ENCODE results near the gene NDUFAF3.

The NDUFAF3 gene

GRCh38 chr3:49021813-49022687 is at the start of gene NDUFAF3:
Gene NDUFAF3 (plus strand): TSS chr3:49022121. CDS start chr3:49022145, 24 bp downstream.
- DNase-seq = peak; percentile 97

DNA sequence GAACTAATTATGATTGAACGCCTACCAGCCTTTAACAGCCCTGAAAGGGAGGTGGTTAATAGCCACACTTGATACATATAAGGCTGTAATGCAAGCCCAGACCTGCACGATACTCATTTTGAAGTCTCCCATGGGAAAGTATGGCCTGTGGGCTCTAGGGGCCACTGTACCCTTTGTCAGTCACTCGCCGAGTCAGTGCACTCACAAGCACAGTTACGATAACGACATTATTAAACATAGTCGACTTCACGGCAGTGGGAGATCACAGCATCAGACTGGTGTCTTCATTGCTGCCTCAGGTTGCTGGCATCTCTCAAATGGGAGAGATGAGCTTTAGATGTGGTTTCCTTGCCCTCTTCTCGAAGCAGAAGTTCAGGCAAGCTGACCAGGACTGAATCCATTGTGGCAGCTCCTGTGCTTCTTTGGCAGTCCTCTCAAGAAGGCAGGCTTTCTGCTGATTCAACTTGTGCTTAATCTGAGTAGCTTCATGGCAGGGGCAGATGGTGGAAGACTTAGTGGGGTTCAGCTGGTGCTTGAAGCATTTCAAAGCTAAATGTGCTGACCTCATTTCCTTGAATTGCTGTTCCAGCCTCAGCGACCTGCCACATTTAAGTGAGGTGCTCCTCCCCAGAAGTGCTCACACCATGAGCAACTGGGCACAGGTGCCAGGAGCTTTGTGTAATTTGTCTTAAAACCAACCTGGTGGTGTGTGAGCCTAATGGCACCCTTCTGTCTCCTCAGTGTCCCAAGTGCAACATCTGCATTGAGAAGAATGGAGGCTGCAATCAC is 47.7 kb upstream of the NDUFAF3 start:
- DNase-seq = peak; percentile 41

- DNase-seq = no peak
These were observed 42.5 kb upstream of the NDUFAF3 start for GRCh38 chr3:48979451-48979850.

DNA sequence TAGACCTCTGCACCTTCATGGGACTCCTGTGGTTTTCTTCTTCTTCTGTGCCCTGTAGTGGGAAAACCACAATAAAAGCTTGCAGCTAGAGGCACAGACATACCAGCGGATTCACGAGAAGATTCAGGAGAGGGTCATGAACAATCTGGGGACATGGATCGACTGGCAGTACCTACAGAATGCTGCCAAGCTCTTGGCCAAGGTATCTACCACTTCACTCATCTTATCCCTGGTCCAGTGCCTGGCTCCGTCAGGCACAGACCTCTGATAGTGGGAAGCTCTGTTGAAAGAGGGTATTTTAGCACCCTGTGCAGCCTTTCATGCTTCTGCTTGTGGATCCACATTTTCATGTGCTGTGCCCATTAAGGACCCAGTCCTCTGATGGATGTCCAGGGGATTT is 41.6 kb upstream of the NDUFAF3 start:
- DNase-seq = no peak

- DNase-seq = no peak
These were observed 39.9 kb upstream of the NDUFAF3 start for GRCh38 chr3:48982016-48982415.

- no peak for DNase-seq
These were observed 39.2 kb upstream of the NDUFAF3 start for GRCh38 chr3:48982686-48983085.

- no peak for DNase-seq
These were observed 38.8 kb upstream of the NDUFAF3 start for GRCh38 chr3:48983096-48983495.

GRCh38 chr3:48984663-48985062 is 37.3 kb upstream of the NDUFAF3 start:
- no peak for DNase-seq

DNA sequence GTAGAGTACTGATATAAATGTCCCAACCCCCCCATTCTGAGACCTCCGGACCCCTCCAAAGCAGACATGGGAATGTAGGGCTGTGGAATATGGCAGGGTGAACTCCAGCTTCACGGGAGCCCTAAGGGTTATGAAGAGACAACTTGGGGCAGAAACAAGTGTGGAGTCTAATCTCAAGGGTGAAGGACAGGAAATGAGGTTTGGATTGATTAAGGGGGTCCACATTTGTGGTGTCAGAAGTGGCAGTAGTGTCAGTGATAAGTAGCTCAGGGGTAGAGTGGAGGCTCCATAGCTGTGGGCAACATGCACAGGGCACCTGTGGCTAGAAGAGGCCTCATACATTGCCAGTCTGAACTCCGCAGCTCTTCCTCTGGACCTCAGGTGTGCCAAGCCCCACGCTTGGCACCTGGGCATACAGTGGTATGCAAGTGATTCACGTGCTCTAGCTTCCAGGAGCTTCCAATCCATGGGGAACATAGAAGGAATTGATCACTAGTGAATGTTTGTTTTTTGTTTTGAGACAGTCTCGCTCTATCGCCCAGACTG is 36.0 kb upstream of the NDUFAF3 start:
- no peak for DNase-seq

DNA sequence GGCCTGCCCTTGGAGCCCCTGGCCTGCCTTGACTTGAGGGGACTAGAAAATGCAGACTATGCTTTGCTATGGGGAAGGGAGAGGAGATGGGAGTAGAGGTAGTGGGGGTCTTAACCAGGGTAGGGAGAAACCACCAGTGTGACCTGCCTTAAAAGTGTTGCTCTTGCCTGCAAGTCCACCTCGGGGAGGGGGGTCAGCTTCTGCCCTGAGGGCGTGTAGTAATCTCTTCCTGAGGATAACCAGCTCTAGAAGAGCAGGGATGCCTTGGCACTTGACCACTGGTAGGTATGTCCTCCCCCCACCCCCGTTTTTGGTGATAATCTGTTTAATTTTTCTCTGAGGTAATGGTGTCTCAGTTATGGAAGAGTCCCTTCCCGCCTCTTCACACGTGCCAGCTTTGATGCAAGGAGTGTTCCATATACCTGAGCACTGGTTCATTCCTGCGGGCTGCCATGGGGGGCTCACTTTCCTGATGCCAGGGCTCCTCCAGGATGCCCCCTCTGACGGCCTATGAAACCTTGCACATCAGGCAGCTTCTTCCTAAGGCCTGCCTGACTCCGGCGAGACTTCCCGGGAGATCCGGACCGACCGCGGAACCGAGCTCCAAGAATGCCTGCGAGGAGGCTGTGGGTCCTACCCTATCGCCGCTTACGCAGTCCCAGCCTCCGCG is 32.7 kb upstream of the NDUFAF3 start:
- no peak for DNase-seq

DNA sequence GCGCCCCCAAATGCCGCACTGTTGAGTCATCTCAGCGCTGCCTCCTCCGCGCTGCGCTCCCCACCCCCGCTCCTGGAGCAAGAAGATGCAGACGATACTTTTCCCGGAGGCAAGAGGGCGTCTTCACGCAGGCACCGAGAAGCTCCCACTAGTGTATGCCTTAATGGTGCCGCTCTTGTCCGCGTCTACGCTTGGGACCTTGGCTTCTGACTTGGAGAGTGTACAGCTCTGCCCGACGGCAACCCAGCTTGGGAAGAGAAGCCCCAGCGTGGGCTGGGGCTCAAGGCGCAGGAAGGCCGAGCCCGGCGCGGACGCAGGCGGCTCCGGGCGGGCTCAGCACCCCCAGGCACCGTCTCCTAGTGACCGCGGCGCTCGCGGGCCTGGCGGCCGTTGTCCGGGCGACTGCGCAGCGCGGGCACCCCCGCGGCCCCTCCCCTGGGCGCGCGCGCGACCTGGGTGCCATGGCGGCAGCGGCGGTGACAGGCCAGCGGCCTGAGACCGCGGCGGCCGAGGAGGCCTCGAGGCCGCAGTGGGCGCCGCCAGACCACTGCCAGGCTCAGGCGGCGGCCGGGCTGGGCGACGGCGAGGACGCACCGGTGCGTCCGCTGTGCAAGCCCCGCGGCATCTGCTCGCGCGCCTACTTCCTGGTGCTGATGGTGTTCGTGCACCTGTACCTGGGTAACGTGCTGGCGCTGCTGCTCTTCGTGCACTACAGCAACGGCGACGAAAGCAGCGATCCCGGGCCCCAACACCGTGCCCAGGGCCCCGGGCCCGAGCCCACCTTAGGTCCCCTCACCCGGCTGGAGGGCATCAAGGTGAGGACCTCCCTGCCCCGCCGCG is 31.9 kb upstream of the NDUFAF3 start, which contains the start of gene P4HTM:
TSS of gene P4HTM (plus strand) at position 446 of the 840 bp plus-strand sequence. CDS start at position 462, 16 bp downstream.
- DNase-seq = peak; percentile 92

GRCh38 chr3:48990636-48991469 is 31.1 kb upstream of the NDUFAF3 start:
- DNase-seq = peak; percentile 76

- DNase-seq = no peak
These were observed 29.9 kb upstream of the NDUFAF3 start for GRCh38 chr3:48991851-48992545.

DNA sequence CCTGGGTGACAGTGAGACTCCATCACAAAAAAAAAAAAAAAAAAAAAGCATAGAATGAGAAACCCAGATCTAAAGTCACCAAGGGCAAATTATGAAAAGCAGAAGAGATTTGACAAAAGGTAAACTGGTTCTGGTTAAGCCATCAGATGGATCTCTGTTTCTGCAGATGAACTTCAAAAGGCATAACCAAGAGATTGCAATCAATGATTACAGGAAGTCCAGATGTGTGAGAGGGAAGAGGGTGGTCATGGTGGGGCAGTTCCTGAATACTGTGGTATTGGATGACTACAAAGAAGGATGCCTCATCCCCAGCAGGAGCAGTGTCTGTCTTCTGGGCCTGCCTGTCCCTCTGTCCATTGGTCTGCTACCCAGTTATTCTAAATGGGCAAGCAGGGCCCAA is 28.1 kb upstream of the NDUFAF3 start:
- DNase-seq = no peak

GRCh38 chr3:48996640-48997039 is 25.3 kb upstream of the NDUFAF3 start:
- DNase-seq = no peak

DNA sequence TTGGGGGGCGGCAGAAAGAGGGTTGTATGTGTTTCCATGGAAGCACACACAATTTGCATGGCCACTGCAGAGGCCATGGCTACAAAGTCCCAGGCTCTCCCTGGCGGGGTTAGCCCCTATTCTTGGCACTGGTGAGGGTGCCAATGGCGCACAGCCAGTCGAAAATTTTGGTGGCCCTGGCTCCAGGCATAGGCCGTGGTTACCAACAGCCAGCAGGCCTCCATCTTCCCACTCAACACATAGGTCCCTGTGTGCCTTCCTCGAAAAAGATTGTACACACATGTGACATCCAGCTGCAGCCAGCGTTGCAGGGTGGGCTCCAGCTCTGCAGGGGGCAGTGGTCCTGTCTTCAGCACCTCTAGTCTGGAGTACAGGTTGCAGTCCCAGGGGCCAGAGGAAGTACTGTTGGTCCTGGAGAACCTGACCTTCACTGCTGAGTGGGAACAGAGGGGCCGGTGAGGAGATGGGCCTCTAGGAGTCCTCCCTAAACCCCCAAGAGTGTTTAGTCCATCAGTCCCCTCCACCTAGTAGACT is 24.8 kb upstream of the NDUFAF3 start:
- DNase-seq = no peak

DNA sequence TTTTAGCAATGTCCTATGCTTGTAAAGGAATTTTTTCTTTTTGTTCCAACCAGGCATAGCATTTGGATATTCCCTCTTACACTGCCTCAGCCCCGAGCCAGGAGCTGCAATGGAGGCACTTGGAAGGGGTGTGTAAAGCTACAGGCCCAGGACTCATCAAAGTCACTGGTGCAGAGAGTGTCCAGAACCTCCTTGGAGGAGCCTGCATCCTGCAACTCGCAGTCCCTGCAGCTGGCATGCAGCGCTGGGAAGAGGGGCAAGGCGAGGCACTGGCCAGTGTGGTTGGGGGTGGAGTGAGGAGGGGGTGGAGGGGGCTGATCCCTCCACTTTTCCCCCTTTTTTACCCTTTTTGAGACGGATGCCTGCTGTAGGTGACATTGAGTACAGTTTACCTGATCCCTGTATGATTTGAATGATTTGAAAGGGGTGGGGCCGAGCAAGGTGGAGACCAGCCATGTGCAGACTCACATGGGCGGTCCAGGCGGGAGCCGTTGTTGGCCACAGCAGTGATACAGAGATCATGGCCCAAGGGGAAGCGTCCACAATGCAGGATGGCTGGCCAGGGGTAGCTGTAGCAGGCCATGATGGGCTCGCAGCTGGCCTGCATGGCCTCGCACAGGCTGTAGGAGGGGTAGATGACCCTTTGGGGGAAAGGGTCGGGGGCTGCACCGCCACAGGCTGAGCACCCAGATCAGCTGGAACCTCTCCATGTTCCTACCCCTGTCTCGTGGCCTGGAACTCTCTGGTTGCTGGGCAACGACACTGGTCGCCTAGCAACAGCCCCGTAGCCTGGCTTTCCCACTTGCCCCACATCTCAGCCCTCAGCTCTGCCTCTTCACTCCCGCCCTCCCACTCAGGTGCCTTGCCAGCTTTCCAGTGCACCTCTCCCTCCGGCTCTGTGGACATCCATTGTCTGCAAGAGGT is 23.9 kb upstream of the NDUFAF3 start:
- no peak for DNase-seq

DNA sequence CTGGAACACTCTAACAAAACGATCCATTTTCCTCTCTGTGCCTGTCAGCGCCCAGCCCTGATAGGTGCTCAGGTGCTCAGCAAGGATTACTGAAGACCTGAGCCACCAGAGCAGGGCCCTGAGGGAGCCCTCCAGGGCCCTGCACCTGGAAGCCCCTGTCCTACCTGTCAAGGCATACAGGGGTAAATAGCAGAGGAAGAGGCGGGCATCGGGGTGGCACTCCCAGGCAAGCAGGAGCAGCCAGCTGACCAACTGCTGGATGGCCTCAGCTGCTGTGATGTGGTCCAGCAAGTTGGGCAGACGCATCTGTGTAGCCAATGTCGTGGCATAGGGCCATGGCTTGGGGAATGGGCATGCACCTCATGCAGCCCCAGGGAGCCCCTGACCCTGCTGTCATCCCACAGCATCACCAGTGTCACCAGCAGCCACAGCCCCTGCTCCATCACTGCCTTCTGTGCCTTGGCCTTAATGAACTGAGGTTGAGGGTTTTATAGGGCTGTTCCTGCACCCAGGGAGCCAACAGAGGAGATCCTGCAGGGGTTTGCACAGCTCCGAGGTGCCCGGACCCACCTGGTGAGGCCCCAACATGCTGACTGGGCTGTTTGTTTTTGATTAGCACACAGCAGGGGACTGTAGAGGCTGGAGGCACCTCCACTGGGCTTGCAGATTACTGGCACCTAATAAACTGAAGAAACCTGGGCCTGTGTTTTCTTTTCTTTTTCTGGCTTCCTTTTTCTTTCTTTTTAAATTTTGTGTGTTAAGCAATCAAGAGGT is 22.6 kb upstream of the NDUFAF3 start:
- no peak for DNase-seq

Data from activated effector memory CD4-positive, alpha-beta T cell treated with anti-CD3 and anti-CD28 coated beads, Interleukin-2, amount 50 U/mL, for 16 hours (primary cell).